ENCODE measurements around the gene BNIP1.

Gene BNIP1

GRCh38 chr5:173163219-173163618 is 18.9 kb downstream of the BNIP1 start:
- DNase-seq (ENCODE audit: low read depth in 2 of 3, low spot score in 1 of 3) = no peak

GRCh38 chr5:173165177-173166016 is 21.1 kb downstream of the BNIP1 start:
- DNase-seq (ENCODE audit: low read depth in 2 of 3, low spot score in 1 of 3) = no peak

- no peak for DNase-seq (ENCODE audit: low read depth in 2 of 3, low spot score in 1 of 3)
Measured at GRCh38 chr5:173172166-173172565, 27.8 kb downstream of the BNIP1 start.

- DNase-seq (ENCODE audit: low read depth in 2 of 3, low spot score in 1 of 3) = no peak
Measured at GRCh38 chr5:173175523-173175922, 31.2 kb downstream of the BNIP1 start.

GRCh38 chr5:173178369-173178910 is 34.1 kb downstream of the BNIP1 start:
- peak in 1 of 3 donors; percentile 9 for DNase-seq (ENCODE audit: low read depth in 2 of 3, low spot score in 1 of 3)

- DNase-seq (ENCODE audit: low read depth in 2 of 3, low spot score in 1 of 3) = no peak
Measured at GRCh38 chr5:173180331-173180730, 36.0 kb downstream of the BNIP1 start.

- no peak for DNase-seq (ENCODE audit: low read depth in 2 of 3, low spot score in 1 of 3)
Measured at GRCh38 chr5:173187054-173187743, 42.9 kb downstream of the BNIP1 start.

- no peak for DNase-seq (ENCODE audit: low read depth in 2 of 3, low spot score in 1 of 3)
Measured at GRCh38 chr5:173188280-173188679, 43.9 kb downstream of the BNIP1 start.

GRCh38 chr5:173191015-173191414 is 46.7 kb downstream of the BNIP1 start:
- DNase-seq (ENCODE audit: low read depth in 2 of 3, low spot score in 1 of 3) = no peak

GRCh38 chr5:173191561-173191960 is 47.2 kb downstream of the BNIP1 start:
- DNase-seq (ENCODE audit: low read depth in 2 of 3, low spot score in 1 of 3) = no peak

- DNase-seq (ENCODE audit: low read depth in 2 of 3, low spot score in 1 of 3) = no peak
Measured at GRCh38 chr5:173192561-173192960, 48.2 kb downstream of the BNIP1 start.

- no peak for DNase-seq (ENCODE audit: low read depth in 2 of 3, low spot score in 1 of 3)
Measured at GRCh38 chr5:173196133-173196952, 52.0 kb downstream of the BNIP1 start.

GRCh38 chr5:173197375-173197891 is 53.1 kb downstream of the BNIP1 start:
- DNase-seq (ENCODE audit: low read depth in 2 of 3, low spot score in 1 of 3) = no peak

GRCh38 chr5:173198049-173198448 is 53.7 kb downstream of the BNIP1 start:
- no peak for DNase-seq (ENCODE audit: low read depth in 2 of 3, low spot score in 1 of 3)

GRCh38 chr5:173200356-173200755 is 56.0 kb downstream of the BNIP1 start:
- DNase-seq (ENCODE audit: low read depth in 2 of 3, low spot score in 1 of 3) = no peak

- no peak for DNase-seq (ENCODE audit: low read depth in 2 of 3, low spot score in 1 of 3)
Measured at GRCh38 chr5:173201636-173202265, 57.4 kb downstream of the BNIP1 start.

GRCh38 chr5:173202266-173202875 is 58.0 kb downstream of the BNIP1 start:
- no peak for DNase-seq (ENCODE audit: low read depth in 2 of 3, low spot score in 1 of 3)

GRCh38 chr5:173204185-173204979 is 60.1 kb downstream of the BNIP1 start:
- no peak for DNase-seq (ENCODE audit: low read depth in 2 of 3, low spot score in 1 of 3)

- no peak for DNase-seq (ENCODE audit: low read depth in 2 of 3, low spot score in 1 of 3)
Measured at GRCh38 chr5:173205916-173206315, 61.6 kb downstream of the BNIP1 start.

Data from stimulated activated CD4-positive, alpha-beta T cell treated with anti-CD3 and anti-CD28 coated beads, Interleukin-12 subunit alpha, Interleukin-12 subunit beta, amount 100 ng/mL, for 48 hours (primary cell).